HepG2 (cell line): ENCODE measurements around the gene FBXW5. TPM values are rescaled to one million over a fixed set of nuclear protein-coding genes. Genes with fewer than 3 reads are reported as not detected.

Experiments
- ATF7-NPFF ChIP-seq: sonication (generic); formaldehyde crosslinking; IDR thresholded peaks from 2 replicates; pipeline ENCODE4 v1.8.1; 2023; ENCODE audit warnings: mild to moderate bottlenecking, low read depth, missing genetic modification reagents, moderate library complexity
- BHLHE40 ChIP-seq: IDR thresholded peaks from 2 replicates; pipeline ENCODE4 v1.6.1; 2011; ENCODE audit warnings: low read length, improper control_type of control experiment
- FOXK2 ChIP-seq: fragments of 450-650 bp; IDR thresholded peaks from 2 replicates; pipeline ENCODE4 v1.6.1; 2016
- HINFP ChIP-seq: sonication (generic); formaldehyde crosslinking; IDR thresholded peaks from 2 replicates; pipeline ENCODE4 v1.4.0; 2020; ENCODE audit warnings: low read depth, mild to moderate bottlenecking, missing genetic modification reagents
- JUNB ChIP-seq: sonication (generic); formaldehyde crosslinking; IDR thresholded peaks from 2 replicates; pipeline ENCODE4 v1.8.0; 2022; ENCODE audit warnings: missing genetic modification reagents, mild to moderate bottlenecking, borderline replicate concordance
- JUND ChIP-seq: sonication (generic); formaldehyde crosslinking; IDR thresholded peaks from 2 replicates; pipeline ENCODE4 v1.8.0; 2022; ENCODE audit warnings: mild to moderate bottlenecking, missing genetic modification reagents
- MED13 ChIP-seq: sonication (generic); formaldehyde crosslinking; IDR thresholded peaks from 2 replicates; pipeline ENCODE4 v1.5.0; 2020; ENCODE audit warnings: missing genetic modification reagents
- PAX8 ChIP-seq: sonication (generic); formaldehyde crosslinking; IDR thresholded peaks from 2 replicates; pipeline ENCODE4 v1.8.0; 2022; ENCODE audit warnings: mild to moderate bottlenecking, missing genetic modification reagents, borderline replicate concordance
- ZBTB21 ChIP-seq: sonication (generic); formaldehyde crosslinking; IDR thresholded peaks from 2 replicates; pipeline ENCODE4 v1.4.0; 2020; ENCODE audit warnings: missing genetic modification reagents
- ZFY ChIP-seq: sonication (generic); formaldehyde crosslinking; IDR thresholded peaks from 2 replicates; pipeline ENCODE4 v1.4.0; 2020; ENCODE audit warnings: missing genetic modification reagents
- ZKSCAN5 ChIP-seq: sonication (generic); formaldehyde crosslinking; IDR thresholded peaks from 2 replicates; pipeline ENCODE4 v1.5.1; 2020; ENCODE audit warnings: mild to moderate bottlenecking, missing genetic modification reagents
- ZNF275 ChIP-seq: sonication (generic); formaldehyde crosslinking; IDR thresholded peaks from 2 replicates; pipeline ENCODE4 v1.8.0; 2022; ENCODE audit warnings: missing genetic modification reagents, mild to moderate bottlenecking, inconsistent platforms, borderline replicate concordance
- ZNF333 ChIP-seq: sonication (generic); formaldehyde crosslinking; IDR thresholded peaks from 2 replicates; pipeline ENCODE4 v1.4.0; 2020; ENCODE audit warnings: mild to moderate bottlenecking, missing genetic modification reagents, borderline replicate concordance
- ZNF343 ChIP-seq: sonication (generic); formaldehyde crosslinking; IDR thresholded peaks from 2 replicates; pipeline ENCODE4 v1.4.0; 2020; ENCODE audit warnings: mild to moderate bottlenecking, missing genetic modification reagents
- ZNF432 ChIP-seq: sonication (generic); formaldehyde crosslinking; IDR thresholded peaks from 2 replicates; pipeline ENCODE4 v1.5.0; 2020; ENCODE audit warnings: missing genetic modification reagents, mild to moderate bottlenecking, borderline replicate concordance
- ZNF747 ChIP-seq: sonication (generic); formaldehyde crosslinking; IDR thresholded peaks from 2 replicates; pipeline ENCODE4 v1.8.1; 2023; ENCODE audit warnings: missing genetic modification reagents, mild to moderate bottlenecking, borderline replicate concordance
- ZNF784 ChIP-seq: sonication (generic); formaldehyde crosslinking; IDR thresholded peaks from 2 replicates; pipeline ENCODE4 v1.5.1; 2020; ENCODE audit warnings: missing genetic modification reagents, mild to moderate bottlenecking, borderline replicate concordance
- polyA plus RNA-seq, 8 experiments: library from polyadenylated mRNA; depleted of rRNA in 3 of 8; stranded (reverse) in 7 of 8; unstranded in 1 of 8; fragments of >200 nt; fragmentation: Illumina TruSeq in 4 of 8; extraction: Trizol in 4 of 8; gene quantifications; 2 replicates each; pipeline versions ENCODE4 v1.2.1 to v1.2.3, GENCODE V29; 2011 to 2016; ENCODE audit warnings: low read depth in 4 of 8, missing spikeins in 1 of 8, mixed read lengths in 1 of 8; ENCODE audit not compliant: insufficient read depth in 1 of 8
- total RNA-seq, 5 experiments: library from RNA; depleted of rRNA; stranded (reverse); fragments of >200 nt; fragmentation: Illumina TruSeq; extraction: Trizol; gene quantifications; 2 replicates each; pipeline ENCODE4 v1.2.3, GENCODE V29; 2016; ENCODE audit warnings: low read depth in 1 of 5
- TF ChIP-seq, protein P1 (sequence below), 2 experiments: sonication (generic) in 1 of 2; formaldehyde crosslinking in 1 of 2; IDR thresholded peaks; 2 replicates each; pipeline versions ENCODE4 v1.6.1 to v1.9.0; 2014 to 2022; ENCODE audit warnings: antibody characterized with exemption in 1 of 2, borderline replicate concordance in 1 of 2, inconsistent platforms in 1 of 2, low read depth in 1 of 2, missing genetic modification reagents in 1 of 2
- TF ChIP-seq, protein P2 (sequence below): sonication (generic); formaldehyde crosslinking; IDR thresholded peaks from 2 replicates; pipeline ENCODE4 v1.8.1; 2023; ENCODE audit warnings: mild to moderate bottlenecking, missing genetic modification reagents, borderline replicate concordance

The FBXW5 gene
- total and polyA plus RNA-seq, 2 of the 13 experiments (the other 11 are each of a cell fraction or from before 2014, with no cell fraction given): 52.0 to 60.4 TPM

- no peak for TF ChIP-seq FOXK2
- no peak for TF ChIP-seq JUNB
- TF ChIP-seq, protein P1, sequence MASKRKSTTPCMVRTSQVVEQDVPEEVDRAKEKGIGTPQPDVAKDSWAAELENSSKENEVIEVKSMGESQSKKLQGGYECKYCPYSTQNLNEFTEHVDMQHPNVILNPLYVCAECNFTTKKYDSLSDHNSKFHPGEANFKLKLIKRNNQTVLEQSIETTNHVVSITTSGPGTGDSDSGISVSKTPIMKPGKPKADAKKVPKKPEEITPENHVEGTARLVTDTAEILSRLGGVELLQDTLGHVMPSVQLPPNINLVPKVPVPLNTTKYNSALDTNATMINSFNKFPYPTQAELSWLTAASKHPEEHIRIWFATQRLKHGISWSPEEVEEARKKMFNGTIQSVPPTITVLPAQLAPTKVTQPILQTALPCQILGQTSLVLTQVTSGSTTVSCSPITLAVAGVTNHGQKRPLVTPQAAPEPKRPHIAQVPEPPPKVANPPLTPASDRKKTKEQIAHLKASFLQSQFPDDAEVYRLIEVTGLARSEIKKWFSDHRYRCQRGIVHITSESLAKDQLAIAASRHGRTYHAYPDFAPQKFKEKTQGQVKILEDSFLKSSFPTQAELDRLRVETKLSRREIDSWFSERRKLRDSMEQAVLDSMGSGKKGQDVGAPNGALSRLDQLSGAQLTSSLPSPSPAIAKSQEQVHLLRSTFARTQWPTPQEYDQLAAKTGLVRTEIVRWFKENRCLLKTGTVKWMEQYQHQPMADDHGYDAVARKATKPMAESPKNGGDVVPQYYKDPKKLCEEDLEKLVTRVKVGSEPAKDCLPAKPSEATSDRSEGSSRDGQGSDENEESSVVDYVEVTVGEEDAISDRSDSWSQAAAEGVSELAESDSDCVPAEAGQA (IDR thresholded peaks at IDR 0.05; ENCODE audit: low read depth): 0 out of 2 replicates have a peak, but pooled peaks have one; percentile 37
- TF ChIP-seq, protein P1 (CRISPR knock-in tag; IDR thresholded peaks at IDR 0.05; ENCODE audit: borderline replicate concordance): no peak
- no peak for TF ChIP-seq ZNF343 (CRISPR knock-in tag)
- TF ChIP-seq JUND: no peak
- no peak for TF ChIP-seq BHLHE40
- TF ChIP-seq, protein P2, sequence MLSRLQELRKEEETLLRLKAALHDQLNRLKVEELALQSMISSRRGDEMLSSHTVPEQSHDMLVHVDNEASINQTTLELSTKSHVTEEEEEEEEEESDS (CRISPR knock-in tag): no peak
- no peak for TF ChIP-seq ZKSCAN5 (CRISPR knock-in tag)
- no peak for TF ChIP-seq ZNF747 (CRISPR knock-in tag)
- no peak for TF ChIP-seq HINFP (CRISPR knock-in tag)
- TF ChIP-seq ZNF333 (CRISPR knock-in tag): no peak
- TF ChIP-seq ZNF432: no peak
- TF ChIP-seq ZFY (CRISPR knock-in tag): no peak
- TF ChIP-seq ZBTB21: no peak
- no peak for TF ChIP-seq PAX8 (CRISPR knock-in tag)
- no peak for TF ChIP-seq ZNF784 (CRISPR knock-in tag)
- no peak; the same call in 1 of the 2 replicates for TF ChIP-seq ATF7-NPFF (CRISPR knock-in tag)
- no peak for TF ChIP-seq ZNF275
- no peak for TF ChIP-seq MED13 (CRISPR knock-in tag)
Observed at GRCh38 chr9:136945333-136946227, 1.0 kb upstream of the FBXW5 start (continued).
